Sigmoid colon (tissue), 3 donors: ENCODE measurements around the gene UBE3B.

Experiments
- CTCF ChIP-seq, 4 experiments: fragments of 450-650 bp in 3 of 4; fragments of 200-600 bp in 1 of 4; IDR thresholded peaks; one replicate each; pipeline ENCODE4 v1.5.1; 2016 to 2019; ENCODE audit warnings: antibody characterized with exemption in 4 of 4, mild to moderate bottlenecking in 3 of 4, moderate library complexity in 2 of 4
- POLR2A ChIP-seq, 2 donors: fragments of 450-650 bp; IDR thresholded peaks; one replicate each; pipeline ENCODE4 v1.6.1; 2016; ENCODE audit warnings: antibody characterized with exemption in 2 of 2, mild to moderate bottlenecking in 2 of 2, moderate library complexity in 2 of 2

GRCh38 chr12:109479761-109480160, 2.3 kb downstream of the UBE3B start:
- no peak for TF ChIP-seq POLR2A (IDR thresholded peaks at IDR 0.05)
- no peak for TF ChIP-seq CTCF (IDR thresholded peaks at IDR 0.05)
